ENCODE measurements around the gene TNIK. TPM values are rescaled to one million over a fixed set of nuclear protein-coding genes. Genes with fewer than 3 reads are reported as not detected.

TNIK gene
- total RNA-seq, 1 donor from 2014 or later = 1.1 TPM

DNA sequence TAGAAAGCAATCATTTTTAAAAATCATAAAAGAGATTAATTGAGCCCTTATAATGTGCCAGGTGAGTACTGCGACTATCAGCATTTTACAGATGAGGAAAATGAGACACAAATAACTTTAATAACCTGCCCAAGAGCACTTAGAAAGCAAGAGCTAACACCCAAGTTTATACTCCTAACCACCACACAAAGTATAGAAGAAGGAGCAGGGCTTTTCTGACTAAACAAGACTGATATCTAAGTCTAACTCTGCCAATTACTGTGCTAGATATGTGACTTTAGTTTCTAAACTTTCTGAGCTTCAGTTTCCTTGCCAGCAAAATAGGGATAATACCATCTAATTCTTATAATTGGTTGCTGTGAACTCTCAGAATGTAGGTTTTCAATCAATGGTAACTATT is 47.7 kb downstream of the TNIK start:
- TF ChIP-seq, protein P1, sequence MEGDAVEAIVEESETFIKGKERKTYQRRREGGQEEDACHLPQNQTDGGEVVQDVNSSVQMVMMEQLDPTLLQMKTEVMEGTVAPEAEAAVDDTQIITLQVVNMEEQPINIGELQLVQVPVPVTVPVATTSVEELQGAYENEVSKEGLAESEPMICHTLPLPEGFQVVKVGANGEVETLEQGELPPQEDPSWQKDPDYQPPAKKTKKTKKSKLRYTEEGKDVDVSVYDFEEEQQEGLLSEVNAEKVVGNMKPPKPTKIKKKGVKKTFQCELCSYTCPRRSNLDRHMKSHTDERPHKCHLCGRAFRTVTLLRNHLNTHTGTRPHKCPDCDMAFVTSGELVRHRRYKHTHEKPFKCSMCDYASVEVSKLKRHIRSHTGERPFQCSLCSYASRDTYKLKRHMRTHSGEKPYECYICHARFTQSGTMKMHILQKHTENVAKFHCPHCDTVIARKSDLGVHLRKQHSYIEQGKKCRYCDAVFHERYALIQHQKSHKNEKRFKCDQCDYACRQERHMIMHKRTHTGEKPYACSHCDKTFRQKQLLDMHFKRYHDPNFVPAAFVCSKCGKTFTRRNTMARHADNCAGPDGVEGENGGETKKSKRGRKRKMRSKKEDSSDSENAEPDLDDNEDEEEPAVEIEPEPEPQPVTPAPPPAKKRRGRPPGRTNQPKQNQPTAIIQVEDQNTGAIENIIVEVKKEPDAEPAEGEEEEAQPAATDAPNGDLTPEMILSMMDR (IDR thresholded peaks at IDR 0.05; ENCODE audit: insufficient read depth, low read length, severe bottlenecking) = no peak
- Histone ChIP-seq H3K36me3 (ENCODE audit: control insufficient read depth, insufficient read depth, low read length) (no peaks in the 10 kb centered on the region), H3K4me3 (ENCODE audit: low read depth, low read length) (no peak overlapping the region), H3K27me3 (ENCODE audit: control insufficient read depth, insufficient read depth, low read length) (no peaks in the 10 kb centered on the region)
- DNase-seq (ENCODE audit: low read depth) (no peak), FAIRE-seq (no peak)

- FAIRE-seq (no peak), DNase-seq (ENCODE audit: low read depth) (no peak)
- Histone ChIP-seq H3K36me3 (ENCODE audit: control insufficient read depth, insufficient read depth, low read length) (no peaks in the 10 kb centered on the region), H3K27me3 (ENCODE audit: control insufficient read depth, insufficient read depth, low read length) (no peaks in the 10 kb centered on the region), H3K4me3 (ENCODE audit: low read depth, low read length) (no peak overlapping the region)
- TF ChIP-seq, protein P1 (IDR thresholded peaks at IDR 0.05; ENCODE audit: insufficient read depth, low read length, severe bottlenecking) = no peak
Observed at GRCh38 chr3:171412054-171412453, 48.2 kb downstream of the TNIK start.

DNA sequence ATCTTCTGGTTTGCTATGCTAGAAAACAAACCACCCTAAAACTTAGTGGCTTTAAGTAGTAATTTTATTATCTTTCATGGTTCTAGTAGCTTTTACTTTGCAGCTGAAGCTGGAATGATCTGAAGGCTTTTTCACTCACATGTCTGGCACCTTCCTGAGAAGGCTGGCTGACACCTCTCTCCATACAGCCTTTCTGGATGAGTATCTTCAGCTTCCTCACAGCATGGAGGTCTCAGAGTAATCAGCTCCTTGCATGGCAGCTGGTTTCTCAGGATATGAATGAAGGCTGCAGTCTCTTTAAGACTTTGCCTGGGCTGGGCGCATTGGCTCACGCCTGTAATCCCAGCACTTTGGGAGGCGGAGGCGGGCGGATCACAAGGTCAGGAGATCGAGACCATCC is 50.0 kb downstream of the TNIK start:
- TF ChIP-seq, protein P1 (IDR thresholded peaks at IDR 0.05; ENCODE audit: insufficient read depth, low read length, severe bottlenecking) = no peak
- no peaks in the 10 kb centered on the region for H3K27me3 ChIP-seq (ENCODE audit: control insufficient read depth, insufficient read depth, low read length)
- H3K36me3 ChIP-seq (ENCODE audit: control insufficient read depth, insufficient read depth, low read length) = no peaks in the 10 kb centered on the region
- FAIRE-seq (no peak), DNase-seq (ENCODE audit: low read depth) (no peak)
- no peak overlapping the region for H3K4me3 ChIP-seq (ENCODE audit: low read depth, low read length)

DNA sequence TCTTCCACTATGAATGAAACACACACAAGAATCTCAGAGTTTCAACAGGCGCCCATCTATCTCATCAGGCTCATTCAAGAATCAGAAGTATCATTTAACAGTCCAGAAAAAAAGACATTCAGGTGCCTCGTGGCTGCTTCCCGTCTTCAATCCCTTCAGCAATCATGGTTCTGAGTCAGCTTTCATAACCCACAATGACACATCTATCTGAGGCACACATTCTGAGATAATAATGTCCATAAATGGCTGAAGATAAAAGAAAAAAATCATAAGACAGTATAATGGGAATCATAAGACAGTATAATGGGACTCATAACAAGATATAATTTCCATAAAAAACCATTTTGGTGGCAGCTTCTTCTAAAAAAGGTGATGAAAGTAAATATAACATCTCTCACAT is 52.4 kb downstream of the TNIK start:
- no peak for FAIRE-seq
- TF ChIP-seq, protein P1 (IDR thresholded peaks at IDR 0.05; ENCODE audit: insufficient read depth, low read length, severe bottlenecking) = no peak
- no peaks in the 10 kb centered on the region for H3K27me3 ChIP-seq (ENCODE audit: control insufficient read depth, insufficient read depth, low read length)
- H3K36me3 ChIP-seq (ENCODE audit: control insufficient read depth, insufficient read depth, low read length) = no peaks in the 10 kb centered on the region
- DNase-seq (ENCODE audit: low read depth) = peak; percentile 87
- H3K4me3 ChIP-seq (ENCODE audit: low read depth, low read length) = no peak overlapping the region

- TF ChIP-seq, protein P1 (IDR thresholded peaks at IDR 0.05; ENCODE audit: insufficient read depth, low read length, severe bottlenecking) = no peak
- DNase-seq (ENCODE audit: low read depth) (no peak), FAIRE-seq (no peak)
- Histone ChIP-seq H3K4me3 (ENCODE audit: low read depth, low read length) (no peak overlapping the region), H3K27me3 (ENCODE audit: control insufficient read depth, insufficient read depth, low read length) (no peaks in the 10 kb centered on the region), H3K36me3 (ENCODE audit: control insufficient read depth, insufficient read depth, low read length) (no peaks in the 10 kb centered on the region)
Observed at GRCh38 chr3:171404376-171404967, 55.7 kb downstream of the TNIK start.

GRCh38 chr3:171402281-171402680 is 57.9 kb downstream of the TNIK start:
- no peak for FAIRE-seq
- no peaks in the 10 kb centered on the region for H3K27me3 ChIP-seq (ENCODE audit: control insufficient read depth, insufficient read depth, low read length)
- DNase-seq (ENCODE audit: low read depth) = no peak
- H3K36me3 ChIP-seq (ENCODE audit: control insufficient read depth, insufficient read depth, low read length) = no peaks in the 10 kb centered on the region
- no peak overlapping the region for H3K4me3 ChIP-seq (ENCODE audit: low read depth, low read length)
- TF ChIP-seq, protein P1 (IDR thresholded peaks at IDR 0.05; ENCODE audit: insufficient read depth, low read length, severe bottlenecking) = no peak
